ENCODE measurements around the gene PCDHA8. TPM values are rescaled to one million over a fixed set of nuclear protein-coding genes. Genes with fewer than 3 reads are reported as not detected.

The PCDHA8 gene
- total and polyA plus RNA-seq, 2 of the 13 experiments (the other 11 are each of a cell fraction or from before 2014, with no cell fraction given): 0.03 to 0.11 TPM

DNA sequence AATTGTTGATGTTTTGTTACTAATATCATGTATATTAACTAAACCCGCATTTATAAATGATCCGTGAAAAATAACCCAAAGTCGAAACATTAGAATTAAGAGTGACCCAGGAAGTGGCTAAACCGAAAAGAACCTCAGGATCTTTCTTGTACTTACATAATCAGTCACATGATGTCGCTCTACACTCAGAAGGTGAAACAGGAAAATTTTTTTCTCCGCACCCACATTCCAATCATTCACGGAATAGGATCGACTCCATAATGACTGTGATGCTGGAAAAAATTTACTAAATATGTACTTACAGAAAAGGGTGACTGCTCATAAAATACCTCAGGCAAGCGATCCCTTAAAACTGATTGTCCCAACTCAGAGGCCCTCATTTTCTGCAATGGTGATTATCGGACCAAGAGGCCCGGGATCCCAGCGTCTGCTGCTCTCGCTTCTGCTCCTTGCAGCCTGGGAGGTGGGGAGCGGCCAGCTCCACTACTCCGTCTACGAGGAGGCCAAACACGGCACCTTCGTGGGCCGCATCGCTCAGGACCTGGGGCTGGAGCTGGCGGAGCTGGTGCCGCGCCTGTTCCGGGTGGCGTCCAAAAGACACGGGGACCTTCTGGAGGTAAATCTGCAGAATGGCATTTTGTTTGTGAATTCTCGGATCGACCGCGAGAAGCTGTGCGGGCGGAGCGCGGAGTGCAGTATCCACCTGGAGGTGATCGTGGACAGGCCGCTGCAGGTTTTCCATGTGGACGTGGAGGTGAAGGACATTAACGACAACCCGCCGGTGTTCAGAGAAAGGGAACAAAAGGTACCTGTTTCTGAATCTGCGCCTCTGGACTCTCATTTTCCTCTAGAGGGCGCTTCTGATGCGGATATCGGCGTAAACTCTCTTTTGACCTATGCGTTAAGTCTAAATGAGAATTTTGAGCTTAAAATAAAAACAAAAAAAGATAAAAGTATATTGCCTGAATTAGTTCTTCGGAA lies 34.4 kb downstream of the PCDHA8 start, which contains the start of gene PCDHA12 (continued):
- TF ChIP-seq, protein P1, sequence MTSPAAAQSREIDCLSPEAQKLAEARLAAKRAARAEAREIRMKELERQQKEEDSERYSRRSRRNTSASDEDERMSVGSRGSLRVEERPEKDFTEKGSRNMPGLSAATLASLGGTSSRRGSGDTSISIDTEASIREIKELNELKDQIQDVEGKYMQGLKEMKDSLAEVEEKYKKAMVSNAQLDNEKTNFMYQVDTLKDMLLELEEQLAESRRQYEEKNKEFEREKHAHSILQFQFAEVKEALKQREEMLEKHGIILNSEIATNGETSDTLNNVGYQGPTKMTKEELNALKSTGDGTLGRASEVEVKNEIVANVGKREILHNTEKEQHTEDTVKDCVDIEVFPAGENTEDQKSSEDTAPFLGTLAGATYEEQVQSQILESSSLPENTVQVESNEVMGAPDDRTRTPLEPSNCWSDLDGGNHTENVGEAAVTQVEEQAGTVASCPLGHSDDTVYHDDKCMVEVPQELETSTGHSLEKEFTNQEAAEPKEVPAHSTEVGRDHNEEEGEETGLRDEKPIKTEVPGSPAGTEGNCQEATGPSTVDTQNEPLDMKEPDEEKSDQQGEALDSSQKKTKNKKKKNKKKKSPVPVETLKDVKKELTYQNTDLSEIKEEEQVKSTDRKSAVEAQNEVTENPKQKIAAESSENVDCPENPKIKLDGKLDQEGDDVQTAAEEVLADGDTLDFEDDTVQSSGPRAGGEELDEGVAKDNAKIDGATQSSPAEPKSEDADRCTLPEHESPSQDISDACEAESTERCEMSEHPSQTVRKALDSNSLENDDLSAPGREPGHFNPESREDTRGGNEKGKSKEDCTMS (CRISPR knock-in tag; conservative IDR thresholded peaks at IDR 0.05): no peak
- TF ChIP-seq CBX5 (CRISPR knock-in tag; IDR thresholded peaks at IDR 0.05; ENCODE audit: borderline replicate concordance): no peak
- TF ChIP-seq ZNF879 (CRISPR knock-in tag; IDR thresholded peaks at IDR 0.05): no peak
- TF ChIP-seq, protein P2, sequence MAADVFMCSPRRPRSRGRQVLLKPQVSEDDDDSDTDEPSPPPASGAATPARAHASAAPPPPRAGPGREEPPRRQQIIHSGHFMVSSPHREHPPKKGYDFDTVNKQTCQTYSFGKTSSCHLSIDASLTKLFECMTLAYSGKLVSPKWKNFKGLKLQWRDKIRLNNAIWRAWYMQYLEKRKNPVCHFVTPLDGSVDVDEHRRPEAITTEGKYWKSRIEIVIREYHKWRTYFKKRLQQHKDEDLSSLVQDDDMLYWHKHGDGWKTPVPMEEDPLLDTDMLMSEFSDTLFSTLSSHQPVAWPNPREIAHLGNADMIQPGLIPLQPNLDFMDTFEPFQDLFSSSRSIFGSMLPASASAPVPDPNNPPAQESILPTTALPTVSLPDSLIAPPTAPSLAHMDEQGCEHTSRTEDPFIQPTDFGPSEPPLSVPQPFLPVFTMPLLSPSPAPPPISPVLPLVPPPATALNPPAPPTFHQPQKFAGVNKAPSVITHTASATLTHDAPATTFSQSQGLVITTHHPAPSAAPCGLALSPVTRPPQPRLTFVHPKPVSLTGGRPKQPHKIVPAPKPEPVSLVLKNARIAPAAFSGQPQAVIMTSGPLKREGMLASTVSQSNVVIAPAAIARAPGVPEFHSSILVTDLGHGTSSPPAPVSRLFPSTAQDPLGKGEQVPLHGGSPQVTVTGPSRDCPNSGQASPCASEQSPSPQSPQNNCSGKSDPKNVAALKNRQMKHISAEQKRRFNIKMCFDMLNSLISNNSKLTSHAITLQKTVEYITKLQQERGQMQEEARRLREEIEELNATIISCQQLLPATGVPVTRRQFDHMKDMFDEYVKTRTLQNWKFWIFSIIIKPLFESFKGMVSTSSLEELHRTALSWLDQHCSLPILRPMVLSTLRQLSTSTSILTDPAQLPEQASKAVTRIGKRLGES (CRISPR knock-in tag; IDR thresholded peaks at IDR 0.05; ENCODE audit: borderline replicate concordance): no peak
- no peak for TF ChIP-seq BRF2 (CRISPR knock-in tag; IDR thresholded peaks at IDR 0.05)
- TF ChIP-seq, protein P3, sequence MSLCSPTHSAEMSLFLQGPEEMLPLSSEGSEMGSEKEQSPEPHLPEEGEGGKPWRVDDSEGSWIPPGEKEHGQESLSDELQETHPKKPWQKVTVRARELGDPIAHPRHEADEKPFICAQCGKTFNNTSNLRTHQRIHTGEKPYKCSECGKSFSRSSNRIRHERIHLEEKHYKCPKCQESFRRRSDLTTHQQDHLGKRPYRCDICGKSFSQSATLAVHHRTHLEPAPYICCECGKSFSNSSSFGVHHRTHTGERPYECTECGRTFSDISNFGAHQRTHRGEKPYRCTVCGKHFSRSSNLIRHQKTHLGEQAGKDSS (CRISPR knock-in tag; IDR thresholded peaks at IDR 0.05; ENCODE audit: borderline replicate concordance, low read depth): no peak
- TF ChIP-seq TCF7 (IDR thresholded peaks at IDR 0.05; ENCODE audit: low read depth): no peak
- no peak for TF ChIP-seq KLF11 (CRISPR knock-in tag; IDR thresholded peaks at IDR 0.05)
- TF ChIP-seq MXD4 (CRISPR knock-in tag; IDR thresholded peaks at IDR 0.05): no peak
- TF ChIP-seq IKZF5 (CRISPR knock-in tag; IDR thresholded peaks at IDR 0.05): no peak
- no peak for TF ChIP-seq SALL1 (CRISPR knock-in tag; IDR thresholded peaks at IDR 0.05)

Measured in HepG2 (cell line).